HG02759 (cell line): ENCODE results near the gene SLC9A8.
"Not testable (repeated sequence)": the region's sequence is repeated elsewhere in the genome, so short reads cannot be mapped to it uniquely, and the experiment has no call there.

Source experiments
- ATAC-seq: cut with Tn5 transposase; IDR thresholded peaks from one replicate; pipeline ENCODE4 v1.9.1; 2021; ENCODE audit warnings: mild to moderate bottlenecking, moderate library complexity; ENCODE audit not compliant: unreplicated experiment

Gene SLC9A8

DNA sequence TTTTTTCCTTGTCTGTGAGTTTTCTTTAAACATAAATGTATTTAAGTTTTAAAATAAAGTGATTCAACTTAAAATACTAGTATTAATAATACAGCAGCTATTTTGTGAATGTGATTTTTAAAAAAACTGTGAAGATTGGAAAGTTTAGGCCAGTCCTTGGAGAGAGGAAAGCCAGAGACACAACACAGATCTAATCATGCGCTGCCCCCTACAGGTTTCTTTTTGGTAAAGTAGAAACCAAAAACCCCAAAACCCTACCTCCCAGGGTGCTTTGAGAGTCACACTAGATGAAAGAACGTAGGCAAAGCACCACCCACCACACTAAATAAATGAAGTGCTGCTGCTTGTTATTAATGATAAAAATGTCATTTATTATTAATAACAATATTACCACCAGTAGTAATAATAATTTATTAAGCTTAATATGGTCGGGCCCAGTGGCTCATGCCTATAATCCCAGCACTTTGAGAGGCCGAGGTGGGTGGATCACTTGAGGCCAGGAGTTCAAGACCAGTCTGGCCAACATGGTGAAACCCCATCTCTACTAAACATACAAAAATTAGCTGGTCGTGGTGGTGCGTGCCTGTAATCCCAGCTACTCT, 33.7 kb downstream of the SLC9A8 start:
- ATAC-seq = no peak

GRCh38 chr20:49850463-49851230, 38.0 kb downstream of the SLC9A8 start:
- no peak for ATAC-seq

GRCh38 chr20:49851231-49851705, 38.6 kb downstream of the SLC9A8 start:
- ATAC-seq = no peak

GRCh38 chr20:49851991-49852390, 39.4 kb downstream of the SLC9A8 start:
- no peak for ATAC-seq

DNA sequence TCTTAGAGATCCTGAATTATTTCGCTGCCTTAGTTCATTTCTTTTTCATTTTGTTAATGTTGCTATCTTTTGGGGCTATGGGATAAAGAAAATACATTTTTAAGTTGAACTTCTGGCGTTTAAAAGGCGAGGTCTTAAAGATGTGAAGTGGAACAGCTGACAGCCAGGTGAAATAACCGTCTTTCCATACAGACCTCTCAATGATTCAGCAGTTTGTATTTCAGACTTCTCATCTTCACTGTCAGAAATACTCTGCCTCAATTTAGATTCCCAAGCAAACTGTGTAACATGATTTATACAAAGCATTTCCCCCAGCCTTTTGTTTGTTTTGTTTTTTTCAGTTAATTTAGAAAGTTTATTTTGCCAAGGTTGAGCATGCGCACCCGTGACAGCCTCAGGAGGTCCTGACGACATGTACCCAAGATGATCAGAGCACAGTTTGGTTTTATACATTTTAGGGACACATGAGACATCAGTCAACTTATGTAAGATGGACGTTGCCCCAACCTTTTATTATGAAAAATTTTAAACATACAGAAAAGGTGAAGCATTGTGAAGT, 40.0 kb downstream of the SLC9A8 start:
- ATAC-seq = no peak

GRCh38 chr20:49853640-49854039, 41.0 kb downstream of the SLC9A8 start:
- ATAC-seq = no peak

DNA sequence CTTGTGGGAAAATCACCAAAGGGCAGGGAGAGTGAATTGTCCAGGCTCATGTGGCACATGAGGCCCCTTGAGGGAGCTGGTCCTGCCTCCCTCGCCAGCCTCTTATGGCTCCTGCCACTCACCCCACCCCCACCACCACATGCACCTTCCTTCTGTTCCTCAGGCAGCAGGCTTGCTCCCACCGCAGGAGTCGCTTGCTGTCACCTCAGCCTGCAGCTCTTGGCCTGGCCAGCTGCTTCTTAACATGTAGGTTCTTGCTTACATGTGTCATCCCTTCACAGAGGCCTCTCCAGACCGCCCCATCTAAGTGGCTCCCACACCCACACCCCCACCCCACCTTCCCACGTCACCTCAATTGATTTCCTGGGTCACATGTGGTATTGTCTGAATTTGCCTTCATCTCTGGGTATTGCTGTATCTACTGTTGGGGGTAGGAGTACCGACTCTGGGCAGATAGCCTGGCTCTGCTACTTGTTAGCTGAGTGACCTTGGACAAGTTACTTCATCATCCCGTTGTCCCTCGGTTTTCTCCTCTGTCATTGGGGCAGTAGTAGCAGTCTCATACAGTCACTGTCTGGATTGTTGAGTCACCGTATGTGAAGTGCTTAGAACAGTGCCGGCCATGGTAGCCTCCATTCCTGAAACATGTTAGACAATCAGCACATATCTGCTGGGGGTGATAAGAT, 41.7 kb downstream of the SLC9A8 start:
- ATAC-seq = no peak

- ATAC-seq = no peak
These were observed 44.3 kb downstream of the SLC9A8 start for GRCh38 chr20:49856904-49857303.

- no peak for ATAC-seq
These were observed 45.5 kb downstream of the SLC9A8 start for GRCh38 chr20:49858076-49858585.

DNA sequence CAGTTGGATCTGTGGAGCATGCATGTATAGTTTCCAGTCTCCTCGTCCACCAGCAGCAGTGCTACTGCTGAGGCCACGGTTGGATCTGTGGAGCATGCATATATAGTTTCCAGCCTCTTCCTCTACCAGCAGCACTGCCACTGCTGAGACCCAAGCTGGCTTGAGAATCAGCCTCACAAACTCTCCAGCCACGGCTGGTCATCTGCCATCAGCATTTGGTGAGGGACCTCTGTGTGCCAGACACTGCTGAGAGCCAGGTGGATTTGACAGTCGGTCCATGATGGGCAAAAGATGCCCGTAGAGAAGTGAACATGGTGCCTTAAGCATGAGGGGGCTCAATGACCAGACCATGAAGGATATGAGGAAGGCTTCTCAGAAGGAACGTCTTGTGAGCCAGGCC, 46.4 kb downstream of the SLC9A8 start:
- ATAC-seq = no peak

- ATAC-seq = no peak
These were observed 47.2 kb downstream of the SLC9A8 start for GRCh38 chr20:49859807-49860206.

GRCh38 chr20:49861232-49861631, 48.6 kb downstream of the SLC9A8 start:
- ATAC-seq = not testable (repeated sequence)

GRCh38 chr20:49862607-49863200, 50.1 kb downstream of the SLC9A8 start:
- no peak for ATAC-seq

DNA sequence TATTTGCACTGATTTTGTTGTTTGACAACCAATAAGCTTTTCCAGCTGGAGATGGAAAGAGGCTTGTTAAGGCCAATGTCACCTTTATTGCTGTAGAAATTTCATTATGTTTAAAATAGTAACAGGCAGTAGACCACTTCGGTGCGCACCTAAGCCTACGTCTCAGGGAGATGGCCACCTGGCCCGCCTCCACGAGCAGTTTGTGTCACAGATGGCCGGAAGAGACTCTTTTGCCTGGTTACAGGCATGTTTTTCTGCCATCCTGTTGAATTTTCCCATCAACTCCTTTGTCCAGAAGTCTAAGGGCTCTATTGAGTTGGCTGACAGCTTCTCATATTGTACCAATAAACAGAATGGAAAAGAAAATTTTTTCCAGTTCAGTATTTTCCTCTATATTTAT, 51.0 kb downstream of the SLC9A8 start:
- ATAC-seq = no peak

GRCh38 chr20:49865559-49865958, 52.9 kb downstream of the SLC9A8 start:
- ATAC-seq = no peak

GRCh38 chr20:49866051-49866450, 53.4 kb downstream of the SLC9A8 start:
- ATAC-seq = no peak

- ATAC-seq = no peak
These were observed 55.0 kb downstream of the SLC9A8 start for GRCh38 chr20:49867453-49868215.

- ATAC-seq = no peak
These were observed 55.9 kb downstream of the SLC9A8 start for GRCh38 chr20:49868538-49868937.

GRCh38 chr20:49868964-49869363, 56.3 kb downstream of the SLC9A8 start:
- ATAC-seq = no peak

- no peak for ATAC-seq
These were observed 57.6 kb downstream of the SLC9A8 start for GRCh38 chr20:49870261-49870660.
